ENCODE measurements around the gene RPTOR. TPM values are rescaled to one million over a fixed set of nuclear protein-coding genes. Genes with fewer than 3 reads are reported as not detected.

RPTOR gene
- total RNA-seq, 1 experiment from 2014 or later: 66.7 TPM

- Histone ChIP-seq H3K36me3 (ENCODE audit: control insufficient read depth, insufficient read depth, low read length) (no peaks in the 10 kb centered on the region), H3K9me3 (peaks cover 5% of the 10 kb centered on the region; the same call in 1 of the 2 replicates), H3K27me3 (replicated peaks; ENCODE audit: control insufficient read depth, insufficient read depth, low read length) (no peaks in the 10 kb centered on the region), H3K4me3 (ENCODE audit: low read depth, low read length) (no peak overlapping the region), H3K4me1 (0 out of 2 replicates have a peak, but pooled peaks cover 5% of the 10 kb centered on the region)
- no peaks in the 10 kb centered on the region for H3K4me1 Mint-ChIP-seq (ENCODE audit: low read depth, unreplicated experiment)
- DNase-seq: no peak
- no peaks in the 10 kb centered on the region for H3K36me3 Mint-ChIP-seq (ENCODE audit: insufficient read depth, unreplicated experiment)
- BruUV-seq (replicated peaks): no TSS peak
- TF ChIP-seq CTCF (IDR thresholded peaks at IDR 0.05; ENCODE audit: insufficient read depth in 1 of 2, low read depth in 1 of 2, low read length in 1 of 2, severe bottlenecking in 1 of 2, unreplicated experiment in 1 of 2): no peak
- intact Hi-C loops (cut with micrococcal nuclease; ENCODE audit: unreplicated experiment): no loop called here
- ChIA-PET POLR2A (no interaction called here), CTCF (no interaction called here)
- no peak overlapping the region for H3K4me3 Mint-ChIP-seq (ENCODE audit: unreplicated experiment)
- no peaks in the 10 kb centered on the region for H3K9me3 Mint-ChIP-seq (ENCODE audit: unreplicated experiment)
- no peaks in the 10 kb centered on the region for H3K27me3 Mint-ChIP-seq (ENCODE audit: insufficient read depth, unreplicated experiment)
- no peak overlapping the region for H3K27ac Mint-ChIP-seq (ENCODE audit: unreplicated experiment)
Measured at GRCh38 chr17:80526116-80526910, 18.3 kb upstream of the RPTOR start.

- Mint-ChIP-seq H3K4me1 (ENCODE audit: low read depth, unreplicated experiment) (no peaks in the 10 kb centered on the region), H3K36me3 (ENCODE audit: insufficient read depth, unreplicated experiment) (no peaks in the 10 kb centered on the region), H3K4me3 (ENCODE audit: unreplicated experiment) (no peak overlapping the region), H3K27ac (ENCODE audit: unreplicated experiment) (no peak overlapping the region), H3K9me3 (ENCODE audit: unreplicated experiment) (no peaks in the 10 kb centered on the region), H3K27me3 (ENCODE audit: insufficient read depth, unreplicated experiment) (no peaks in the 10 kb centered on the region)
- intact Hi-C loops (cut with micrococcal nuclease; ENCODE audit: unreplicated experiment): no loop called here
- Histone ChIP-seq H3K36me3 (ENCODE audit: control insufficient read depth, insufficient read depth, low read length) (no peaks in the 10 kb centered on the region), H3K27me3 (replicated peaks; ENCODE audit: control insufficient read depth, insufficient read depth, low read length) (no peaks in the 10 kb centered on the region), H3K4me3 (ENCODE audit: low read depth, low read length) (no peak overlapping the region), H3K9me3 (peaks cover 5% of the 10 kb centered on the region; the same call in 1 of the 2 replicates), H3K4me1 (0 out of 2 replicates have a peak, but pooled peaks cover 5% of the 10 kb centered on the region)
- TF ChIP-seq CTCF (IDR thresholded peaks at IDR 0.05; ENCODE audit: insufficient read depth in 1 of 2, low read depth in 1 of 2, low read length in 1 of 2, severe bottlenecking in 1 of 2, unreplicated experiment in 1 of 2): no peak
- DNase-seq: no peak
- ChIA-PET CTCF (no interaction called here), POLR2A (no interaction called here)
- no TSS peak for BruUV-seq (replicated peaks)
Measured at GRCh38 chr17:80527016-80527645, 17.5 kb upstream of the RPTOR start.

- BruUV-seq (replicated peaks): no TSS peak
- DNase-seq: no peak
Measured at GRCh38 chr17:80528536-80528935, 16.1 kb upstream of the RPTOR start.

More at GRCh38 chr17:80528536-80528935, 16.1 kb upstream of the RPTOR start:
- ChIA-PET CTCF (no interaction called here), POLR2A (no interaction called here)
- TF ChIP-seq CTCF (IDR thresholded peaks at IDR 0.05; ENCODE audit: insufficient read depth in 1 of 2, low read depth in 1 of 2, low read length in 1 of 2, severe bottlenecking in 1 of 2, unreplicated experiment in 1 of 2): no peak
- H3K9me3 ChIP-seq: no peaks in the 10 kb centered on the region
- H3K36me3 ChIP-seq (ENCODE audit: control insufficient read depth, insufficient read depth, low read length): no peaks in the 10 kb centered on the region
- H3K27me3 Mint-ChIP-seq (ENCODE audit: insufficient read depth, unreplicated experiment): no peaks in the 10 kb centered on the region
- H3K9me3 Mint-ChIP-seq (ENCODE audit: unreplicated experiment): no peaks in the 10 kb centered on the region
- no peaks in the 10 kb centered on the region for H3K27me3 ChIP-seq (replicated peaks; ENCODE audit: control insufficient read depth, insufficient read depth, low read length)
- no peak overlapping the region for H3K4me3 ChIP-seq (ENCODE audit: low read depth, low read length)
- no peak overlapping the region for H3K27ac Mint-ChIP-seq (ENCODE audit: unreplicated experiment)
- 0 out of 2 replicates have a peak, but pooled peaks cover 5% of the 10 kb centered on the region for H3K4me1 ChIP-seq
- intact Hi-C loops (cut with micrococcal nuclease; ENCODE audit: unreplicated experiment): no loop called here
- H3K4me1 Mint-ChIP-seq (ENCODE audit: low read depth, unreplicated experiment): no peaks in the 10 kb centered on the region
- H3K36me3 Mint-ChIP-seq (ENCODE audit: insufficient read depth, unreplicated experiment): no peaks in the 10 kb centered on the region
- H3K4me3 Mint-ChIP-seq (ENCODE audit: unreplicated experiment): no peak overlapping the region
